GM03348 (cell line): ENCODE data around the gene ZNF618.

Experiments
- DNase-seq: peaks from one replicate; pipeline ENCODE4 v3.0.0; 2012; ENCODE audit warnings: low spot score

ZNF618 gene

GRCh38 chr9:113934167-113934828 is 58.2 kb downstream of the ZNF618 start:
- no peak for DNase-seq

- no peak for DNase-seq
Measured at GRCh38 chr9:113934829-113935676, 58.9 kb downstream of the ZNF618 start.

GRCh38 chr9:113935677-113936380 is 59.7 kb downstream of the ZNF618 start:
- DNase-seq: no peak

- DNase-seq: no peak
Measured at GRCh38 chr9:113940077-113940476, 64.0 kb downstream of the ZNF618 start.

- DNase-seq: peak; percentile 35
Measured at GRCh38 chr9:113941056-113941455, 64.9 kb downstream of the ZNF618 start.

- DNase-seq: no peak
Measured at GRCh38 chr9:113941526-113941925, 65.4 kb downstream of the ZNF618 start.

- DNase-seq: no peak
Measured at GRCh38 chr9:113943112-113944009, 67.3 kb downstream of the ZNF618 start.

GRCh38 chr9:113945784-113946183 is 69.7 kb downstream of the ZNF618 start:
- DNase-seq: no peak

- DNase-seq: no peak
Measured at GRCh38 chr9:113946496-113947115, 70.5 kb downstream of the ZNF618 start.

- DNase-seq: no peak
Measured at GRCh38 chr9:113947941-113948340, 71.8 kb downstream of the ZNF618 start.

- DNase-seq: no peak
Measured at GRCh38 chr9:113948891-113949570, 72.9 kb downstream of the ZNF618 start.

GRCh38 chr9:113949571-113950078 is 73.5 kb downstream of the ZNF618 start:
- DNase-seq: no peak

GRCh38 chr9:113950195-113951031 is 74.3 kb downstream of the ZNF618 start:
- DNase-seq: no peak

- DNase-seq: no peak
Measured at GRCh38 chr9:113951032-113951372, 74.9 kb downstream of the ZNF618 start.

- peak; percentile 35 for DNase-seq
Measured at GRCh38 chr9:113952676-113953075, 76.6 kb downstream of the ZNF618 start.

GRCh38 chr9:113953531-113953930 is 77.4 kb downstream of the ZNF618 start:
- peak; percentile 36 for DNase-seq

GRCh38 chr9:113954591-113954990 is 78.5 kb downstream of the ZNF618 start:
- no peak for DNase-seq

- DNase-seq: peak; percentile 72
Measured at GRCh38 chr9:113955076-113955752, 79.1 kb downstream of the ZNF618 start.

- DNase-seq: no peak
Measured at GRCh38 chr9:113956901-113957300, 80.8 kb downstream of the ZNF618 start.
